Measurements from ENCODE around the gene ZNF263. TPM values are rescaled to one million over a fixed set of nuclear protein-coding genes. Genes with fewer than 3 reads are reported as not detected.

Gene ZNF263
- total and polyA plus RNA-seq, 2 experiments from 2014 or later, result 9.2 to 66.9 TPM

GRCh38 chr16:3317315-3317999 is 34.2 kb downstream of the ZNF263 start:
- Mint-ChIP-seq H3K4me3 (no peak overlapping the region), H3K4me1 (no peaks in the 10 kb centered on the region), H3K9me3 (peaks cover 96% of the 10 kb centered on the region), H3K36me3 (ENCODE audit: low read depth) (peaks cover 86% of the 10 kb centered on the region), H3K27me3 (ENCODE audit: insufficient read depth, low read depth, poor library complexity) (peaks cover 7% of the 10 kb centered on the region), H3K27ac (no peak overlapping the region)
- Histone ChIP-seq H4K20me1 (replicated peaks; ENCODE audit: insufficient read depth) (no peaks in the 10 kb centered on the region), H3K9me2 (ENCODE audit: insufficient read depth) (0 out of 2 replicates have a peak, but pooled peaks cover 6% of the 10 kb centered on the region), H3K4me2 (no peak overlapping the region), H3K79me2 (replicated peaks; ENCODE audit: insufficient read depth) (no peaks in the 10 kb centered on the region), H3K4me3 (peak overlapping the region; percentile 28; the same call in 1 of the 2 replicates), H3K36me3 (ENCODE audit: insufficient read depth) (peaks cover 61% of the 10 kb centered on the region), H3K27me3 (ENCODE audit: insufficient read depth) (no peaks in the 10 kb centered on the region; the same call in 1 of the 2 replicates), H3F3A (replicated peaks; ENCODE audit: low read depth) (no peaks in the 10 kb centered on the region), H3K27ac (ENCODE audit: low read depth) (no peak overlapping the region), H3K4me1 (ENCODE audit: insufficient read depth) (no peaks in the 10 kb centered on the region), H2AFZ (no peak overlapping the region)
- ATAC-seq (no peak), DNase-seq (ENCODE audit: low spot score) (peak; percentile 11)
- TF ChIP-seq ZNF331 (CRISPR knock-in tag; IDR thresholded peaks at IDR 0.05; ENCODE audit: low read depth) (no peak), NANOG (IDR thresholded peaks at IDR 0.05; ENCODE audit: borderline replicate concordance) (no peak), CTCF (conservative IDR thresholded peaks at IDR 0.05; ENCODE audit: low read depth in 2 of 2) (no peak), STAT1 (IDR thresholded peaks at IDR 0.05; ENCODE audit: unreplicated experiment) (no peak), EZH2phosphoT487 (IDR thresholded peaks at IDR 0.05; ENCODE audit: unreplicated experiment) (no peak), REST (IDR thresholded peaks at IDR 0.05; ENCODE audit: unreplicated experiment) (no peak), ZNF462 (CRISPR knock-in tag; IDR thresholded peaks at IDR 0.05) (no peak), ETS1 (IDR thresholded peaks at IDR 0.05) (no peak), CREB1 (CRISPR knock-in tag; IDR thresholded peaks at IDR 0.05; ENCODE audit: low read depth) (no peak), EZH2 (IDR thresholded peaks at IDR 0.05; ENCODE audit: low read depth, unreplicated experiment) (no peak), POLR2AphosphoS5 (IDR thresholded peaks at IDR 0.05; ENCODE audit: low read depth) (no peak), ZNF114 (CRISPR knock-in tag; IDR thresholded peaks at IDR 0.05) (no peak), JUNB (IDR thresholded peaks at IDR 0.05; ENCODE audit: unreplicated experiment) (no peak)
